OCI-LY7 (cell line): ENCODE measurements around the gene TTLL7. TPM values are rescaled to one million over a fixed set of nuclear protein-coding genes. Genes with fewer than 3 reads are reported as not detected.

Experiments
- BruUV-seq: library from RNA; stranded (reverse); fragments of 400-500 nt; replicated peaks from 2 replicates; lab custom pipeline; 2021; lab: Mats Ljungman, UMichigan
- CTCF ChIA-PET: fragments of 300-600 bp; sonication (Branson Sonifier 250); formaldehyde crosslinking; loops from one replicate; lab custom pipeline; 2022; ENCODE audit warnings: antibody characterized with exemption; ENCODE audit not compliant: unreplicated experiment; lab: Charles Lee
- POLR2A ChIA-PET: fragments of 300-600 bp; sonication (Branson Sonifier 250); formaldehyde crosslinking; loops from one replicate; lab custom pipeline; 2022; ENCODE audit warnings: antibody characterized with exemption; lab: Charles Lee
- DNase-seq: peaks from one replicate; pipeline ENCODE4 v3.0.0-alpha.2; 2015; ENCODE audit warnings: low spot score
- H2AFZ ChIP-seq: fragments of 200-600 bp; sonication (generic), shearing (Covaris generic); 2 replicates; pipeline ENCODE4 v1.6.1; 2014; ENCODE audit warnings: mild to moderate bottlenecking, antibody characterized with exemption, low read length, moderate library complexity
- H3K27ac ChIP-seq: fragments of 200-600 bp; sonication (generic); 2 replicates; pipeline ENCODE4 v1.5.1; 2014; ENCODE audit warnings: mixed run types, low read depth, mild to moderate bottlenecking, moderate library complexity, low read length, inconsistent platforms; ENCODE audit not compliant: poor library complexity, severe bottlenecking
- H3K36me3 ChIP-seq: fragments of 200-600 bp; sonication (generic); 2 replicates; pipeline ENCODE4 v1.6.1; 2014; ENCODE audit warnings: mild to moderate bottlenecking, antibody characterized with exemption, low read length, moderate library complexity, mixed read lengths; ENCODE audit not compliant: insufficient read depth
- H3K4me1 ChIP-seq: fragments of 200-600 bp; sonication (generic); 2 replicates; pipeline ENCODE4 v1.5.1; 2014; ENCODE audit warnings: mild to moderate bottlenecking, low read length; ENCODE audit not compliant: insufficient read depth, poor library complexity, severe bottlenecking
- H3K4me2 ChIP-seq: fragments of 200-600 bp; sonication (generic); 2 replicates; pipeline ENCODE4 v1.6.1; 2014; ENCODE audit warnings: mild to moderate bottlenecking, low read length
- H3K4me3 ChIP-seq: fragments of 200-600 bp; sonication (generic); 2 replicates; pipeline ENCODE4 v1.5.1; 2014; ENCODE audit warnings: mild to moderate bottlenecking, low read depth, low read length; ENCODE audit not compliant: poor library complexity, severe bottlenecking
- H3K79me2 ChIP-seq: fragments of 200-600 bp; sonication (generic); 2 replicates; pipeline ENCODE4 v1.6.1; 2016; ENCODE audit warnings: low read depth, mild to moderate bottlenecking, low read length, moderate library complexity, mixed read lengths; ENCODE audit not compliant: insufficient read depth
- H3K9me2 ChIP-seq: fragments of 200-600 bp; sonication (generic); 2 replicates; pipeline ENCODE4 v1.6.1; 2016; ENCODE audit warnings: mild to moderate bottlenecking, low read length, mixed read lengths; ENCODE audit not compliant: insufficient read depth
- H3K9me3 ChIP-seq: fragments of 200-600 bp; sonication (generic); 2 replicates; pipeline ENCODE4 v1.6.1; 2014; ENCODE audit warnings: mild to moderate bottlenecking, mixed run types, low read length, mixed read lengths
- H4K20me1 ChIP-seq: fragments of 200-600 bp; sonication (generic); 2 replicates; pipeline ENCODE4 v1.6.1; 2014; ENCODE audit warnings: mild to moderate bottlenecking, antibody characterized with exemption, low read length, moderate library complexity, mixed read lengths; ENCODE audit not compliant: insufficient read depth
- CTCF ChIP-seq: fragments of 200-600 bp; sonication (generic); conservative IDR thresholded peaks from 2 replicates; pipeline ENCODE4 v1.5.1; 2014; ENCODE audit warnings: mild to moderate bottlenecking, antibody characterized with exemption, low read length, moderate library complexity, mixed read lengths
- EZH2phosphoT487 ChIP-seq: fragments of 200-600 bp; sonication (generic); IDR thresholded peaks from 2 replicates; pipeline ENCODE4 v1.6.1; 2018; ENCODE audit warnings: low read depth, borderline replicate concordance, mild to moderate bottlenecking, mixed run types, antibody characterized with exemption, low read length, moderate library complexity, mixed read lengths
- intact Hi-C: fragments of 100-400 bp; cut with micrococcal nuclease; formaldehyde crosslinking; loops from one replicate; pipeline ENCODE4 v1.10.0; 2022; ENCODE audit not compliant: unreplicated experiment
- total RNA-seq, 2 experiments: library from RNA; depleted of rRNA in 1 of 2; stranded (reverse); fragments of >200 nt in 1 of 2; shearing (Covaris generic) in 1 of 2; gene quantifications; 2 replicates each; pipeline ENCODE4 v1.2.3, GENCODE V29; 2014 to 2022

The TTLL7 gene
- total RNA-seq, 2 experiments from 2014 or later, result 0.76 to 0.88 TPM

- DNase-seq, result no peak
- Histone ChIP-seq H3K79me2 (no peaks in the 10 kb centered on the region), H4K20me1 (no peaks in the 10 kb centered on the region), H3K36me3 (no peaks in the 10 kb centered on the region), H2AFZ (no peak overlapping the region), H3K27ac (no peak overlapping the region), H3K4me3 (no peak overlapping the region), H3K9me2 (no peaks in the 10 kb centered on the region), H3K4me1 (no peaks in the 10 kb centered on the region), H3K4me2 (no peak overlapping the region), H3K9me3 (no peaks in the 10 kb centered on the region)
- ChIA-PET POLR2A (interaction anchor here (0.6 to 0.8 kb wide), 2 partner anchors 193 to 499 kb away, joined by 3 to 6 read pairs; no protein-coding TSS in a partner anchor), CTCF (no interaction called here)
- intact Hi-C loops, result no loop called here
- no TSS peak for BruUV-seq
- TF ChIP-seq EZH2phosphoT487 (no peak), CTCF (no peak)
Measured at GRCh38 chr1:83922431-83922830, 76.5 kb downstream of the TTLL7 start.

DNA sequence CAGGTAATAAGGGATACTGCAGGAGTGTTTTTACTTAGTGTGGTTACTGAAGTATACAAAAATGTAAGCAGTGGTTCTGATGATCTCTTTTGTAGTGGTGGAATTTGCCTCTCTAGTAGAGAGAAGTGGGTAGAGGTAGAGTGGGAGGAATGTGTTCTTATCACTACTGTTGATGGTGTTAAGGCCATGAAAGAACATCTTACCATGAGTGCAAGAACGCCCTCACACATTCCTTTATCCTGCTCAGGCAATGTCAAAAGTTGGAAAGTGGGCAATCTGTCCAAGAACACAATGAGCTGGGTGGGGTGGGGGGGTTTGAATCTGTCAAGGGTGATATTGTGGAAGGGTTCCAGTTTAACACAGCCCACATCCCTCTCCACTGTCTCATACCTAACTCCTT lies 78.6 kb downstream of the TTLL7 start:
- Histone ChIP-seq H2AFZ (no peak overlapping the region), H3K27ac (no peak overlapping the region), H3K79me2 (no peaks in the 10 kb centered on the region), H3K4me2 (no peak overlapping the region), H3K4me3 (no peak overlapping the region), H3K9me3 (no peaks in the 10 kb centered on the region), H4K20me1 (no peaks in the 10 kb centered on the region), H3K9me2 (no peaks in the 10 kb centered on the region), H3K4me1 (no peaks in the 10 kb centered on the region), H3K36me3 (no peaks in the 10 kb centered on the region)
- TF ChIP-seq CTCF (no peak), EZH2phosphoT487 (no peak)
- POLR2A ChIA-PET, result no interaction called here
- CTCF ChIA-PET, result no interaction called here
- DNase-seq, result no peak
- no TSS peak for BruUV-seq
- intact Hi-C loops, result no loop called here

DNA sequence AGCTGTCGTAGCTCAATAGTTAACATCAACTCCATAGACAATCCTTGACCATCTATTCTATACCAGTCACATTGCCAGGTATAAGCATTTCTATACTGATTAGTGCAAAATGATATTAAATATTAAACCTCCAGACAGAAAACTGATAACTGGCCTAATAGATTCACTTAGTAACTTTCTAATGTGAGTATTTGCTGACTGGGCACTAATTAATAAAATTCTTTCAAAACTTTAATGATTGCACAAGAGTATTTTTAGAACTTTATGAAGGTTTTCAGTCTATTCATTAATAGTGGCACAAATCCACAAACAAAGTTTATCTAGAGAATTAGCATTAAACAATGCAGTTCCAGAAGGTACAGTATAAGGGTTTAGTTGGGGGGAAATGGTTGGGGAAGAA lies 79.1 kb downstream of the TTLL7 start:
- no peak overlapping the region for H2AFZ ChIP-seq
- no peaks in the 10 kb centered on the region for H3K36me3 ChIP-seq
- H3K9me2 ChIP-seq, result no peaks in the 10 kb centered on the region
- no peaks in the 10 kb centered on the region for H3K79me2 ChIP-seq
- POLR2A ChIA-PET, result interaction anchor here (0.9 to 1.0 kb wide), 2 partner anchors 42 to 513 kb away, joined by 3 read pairs; no protein-coding TSS in a partner anchor
- no peak overlapping the region for H3K4me3 ChIP-seq
- no peaks in the 10 kb centered on the region for H4K20me1 ChIP-seq
- intact Hi-C loops, result no loop called here
- H3K27ac ChIP-seq, result no peak overlapping the region
- TF ChIP-seq EZH2phosphoT487, result no peak
- no peak for TF ChIP-seq CTCF
- DNase-seq, result no peak
- CTCF ChIA-PET, result no interaction called here
- H3K4me2 ChIP-seq, result no peak overlapping the region
- H3K4me1 ChIP-seq, result no peaks in the 10 kb centered on the region
- no TSS peak for BruUV-seq
- H3K9me3 ChIP-seq, result no peaks in the 10 kb centered on the region
